Calu3 (cell line): ENCODE measurements around the gene FOXP1. TPM values are rescaled to one million over a fixed set of nuclear protein-coding genes. Genes with fewer than 3 reads are reported as not detected.

ENCODE experiments used
- BruUV-seq: library from RNA; stranded (reverse); fragments of 400-500 nt; replicated peaks from 2 replicates; lab custom pipeline; 2021; lab: Mats Ljungman, UMichigan
- CTCF ChIA-PET: fragments of 300-600 bp; sonication (Branson Sonifier 250); formaldehyde crosslinking; loops from one replicate; lab custom pipeline; 2022; ENCODE audit warnings: antibody characterized with exemption; lab: Charles Lee
- DNase-seq: peaks from one replicate; pipeline ENCODE4 v3.0.0; 2022
- H3K27ac Mint-ChIP-seq: one replicate; pipeline ENCODE4 v1.8.0; 2022; ENCODE audit warnings: mixed read lengths; ENCODE audit not compliant: unreplicated experiment
- H3K27me3 Mint-ChIP-seq: one replicate; pipeline ENCODE4 v1.8.0; 2022; ENCODE audit warnings: mixed read lengths; ENCODE audit not compliant: unreplicated experiment
- H3K36me3 Mint-ChIP-seq: one replicate; pipeline ENCODE4 v1.8.0; 2022; ENCODE audit warnings: mild to moderate bottlenecking, moderate library complexity, mixed read lengths; ENCODE audit not compliant: insufficient read depth, unreplicated experiment
- H3K4me1 Mint-ChIP-seq: one replicate; pipeline ENCODE4 v1.8.0; 2022; ENCODE audit warnings: mild to moderate bottlenecking, low read depth, mixed read lengths; ENCODE audit not compliant: unreplicated experiment
- H3K4me3 Mint-ChIP-seq: one replicate; pipeline ENCODE4 v1.8.0; 2022; ENCODE audit warnings: mild to moderate bottlenecking, low read depth, moderate library complexity, mixed read lengths; ENCODE audit not compliant: unreplicated experiment
- H3K9me3 Mint-ChIP-seq: one replicate; pipeline ENCODE4 v1.8.0; 2022; ENCODE audit warnings: low read depth, mixed read lengths; ENCODE audit not compliant: unreplicated experiment
- intact Hi-C: fragments of 100-400 bp; cut with micrococcal nuclease; formaldehyde crosslinking; loops from one replicate; pipeline ENCODE4 v1.10.0; 2022; ENCODE audit not compliant: unreplicated experiment
- total RNA-seq: library from RNA; stranded (reverse); gene quantifications from 2 replicates; pipeline ENCODE4 v1.2.3, GENCODE V29; 2022
- TF ChIP-seq, protein P1 (sequence below): fragments of 200-600 bp; IDR thresholded peaks from one replicate; pipeline ENCODE4 v1.8.0; 2022; ENCODE audit warnings: antibody characterized with exemption; ENCODE audit not compliant: unreplicated experiment

Gene FOXP1
- total RNA-seq, 1 experiment from 2014 or later, result 82.8 TPM

GRCh38 chr3:71311661-71312046, 271.9 kb downstream of the FOXP1 start:
- no TSS peak for BruUV-seq
- intact Hi-C loops, result no loop called here
- Mint-ChIP-seq H3K27me3 (no peaks in the 10 kb centered on the region), H3K4me1 (no peaks in the 10 kb centered on the region), H3K27ac (no peak overlapping the region), H3K36me3 (no peaks in the 10 kb centered on the region), H3K4me3 (no peak overlapping the region), H3K9me3 (no peaks in the 10 kb centered on the region)
- TF ChIP-seq, protein P1, sequence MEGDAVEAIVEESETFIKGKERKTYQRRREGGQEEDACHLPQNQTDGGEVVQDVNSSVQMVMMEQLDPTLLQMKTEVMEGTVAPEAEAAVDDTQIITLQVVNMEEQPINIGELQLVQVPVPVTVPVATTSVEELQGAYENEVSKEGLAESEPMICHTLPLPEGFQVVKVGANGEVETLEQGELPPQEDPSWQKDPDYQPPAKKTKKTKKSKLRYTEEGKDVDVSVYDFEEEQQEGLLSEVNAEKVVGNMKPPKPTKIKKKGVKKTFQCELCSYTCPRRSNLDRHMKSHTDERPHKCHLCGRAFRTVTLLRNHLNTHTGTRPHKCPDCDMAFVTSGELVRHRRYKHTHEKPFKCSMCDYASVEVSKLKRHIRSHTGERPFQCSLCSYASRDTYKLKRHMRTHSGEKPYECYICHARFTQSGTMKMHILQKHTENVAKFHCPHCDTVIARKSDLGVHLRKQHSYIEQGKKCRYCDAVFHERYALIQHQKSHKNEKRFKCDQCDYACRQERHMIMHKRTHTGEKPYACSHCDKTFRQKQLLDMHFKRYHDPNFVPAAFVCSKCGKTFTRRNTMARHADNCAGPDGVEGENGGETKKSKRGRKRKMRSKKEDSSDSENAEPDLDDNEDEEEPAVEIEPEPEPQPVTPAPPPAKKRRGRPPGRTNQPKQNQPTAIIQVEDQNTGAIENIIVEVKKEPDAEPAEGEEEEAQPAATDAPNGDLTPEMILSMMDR, result no peak
- no peak for DNase-seq
- CTCF ChIA-PET, result no interaction called here

DNA sequence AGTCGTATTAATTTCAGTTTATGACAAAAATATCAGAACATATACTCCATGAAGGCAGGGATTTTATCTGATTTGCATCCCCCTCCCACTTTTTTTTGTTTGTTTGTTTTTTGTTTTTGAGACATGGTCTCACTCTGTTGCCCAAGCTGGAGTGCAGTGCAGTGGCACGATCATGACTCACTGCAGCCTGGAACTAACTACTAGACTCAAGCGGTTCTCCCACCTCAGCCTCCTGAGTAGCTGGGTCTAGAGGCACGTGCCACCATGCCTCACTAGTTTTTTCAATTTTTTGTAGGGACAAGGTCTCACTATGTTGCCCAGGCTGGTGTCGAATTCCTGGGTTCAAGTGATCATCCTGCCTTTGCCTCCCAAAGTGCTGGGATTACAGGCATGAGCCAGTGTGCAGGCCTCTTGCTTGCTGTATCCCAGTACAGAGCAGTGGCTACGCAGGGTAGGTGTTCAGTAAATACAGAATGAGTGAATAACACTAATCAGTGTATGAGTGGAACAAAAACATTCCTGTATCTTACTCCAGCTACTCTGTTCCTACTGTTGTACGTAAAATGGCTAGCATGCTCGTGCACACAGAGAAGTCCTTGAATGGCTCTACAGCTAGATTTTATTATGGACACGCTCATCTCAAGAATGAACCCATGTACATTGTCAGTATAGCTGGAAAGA, 272.4 kb downstream of the FOXP1 start:
- Mint-ChIP-seq H3K9me3 (no peaks in the 10 kb centered on the region), H3K4me3 (no peak overlapping the region), H3K27me3 (no peaks in the 10 kb centered on the region), H3K4me1 (no peaks in the 10 kb centered on the region), H3K36me3 (no peaks in the 10 kb centered on the region), H3K27ac (no peak overlapping the region)
- BruUV-seq, result no TSS peak
- DNase-seq, result no peak
- CTCF ChIA-PET, result no interaction called here
- TF ChIP-seq, protein P1, result no peak
- intact Hi-C loops, result no loop called here

- DNase-seq, result no peak
- intact Hi-C loops, result no loop called here
- TF ChIP-seq, protein P1, result no peak
Observed at GRCh38 chr3:71310359-71310979, 273.1 kb downstream of the FOXP1 start.

DNA sequence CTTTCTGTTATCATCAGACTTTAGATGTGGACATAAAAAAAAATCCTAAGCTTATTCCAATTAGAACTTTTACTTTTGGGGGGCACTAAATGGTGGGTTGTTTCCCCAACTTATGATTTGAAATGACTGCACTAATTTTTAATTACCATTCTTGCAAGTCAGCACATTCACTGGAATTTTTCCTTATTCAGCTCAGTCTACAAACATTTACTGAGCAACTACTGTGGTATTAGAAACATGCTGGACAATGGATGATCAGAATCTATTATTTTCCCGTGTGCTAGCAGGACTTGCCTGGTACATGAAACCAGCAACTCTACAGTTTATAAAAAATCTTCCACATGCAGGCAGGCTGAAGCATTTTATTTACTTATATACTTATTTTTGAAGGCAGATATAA, 273.6 kb downstream of the FOXP1 start:
- BruUV-seq, result no TSS peak
- Mint-ChIP-seq H3K4me3 (no peak overlapping the region), H3K4me1 (peaks cover 12% of the 10 kb centered on the region), H3K9me3 (no peaks in the 10 kb centered on the region), H3K36me3 (peaks cover 9% of the 10 kb centered on the region), H3K27me3 (no peaks in the 10 kb centered on the region), H3K27ac (no peak overlapping the region)
- DNase-seq, result no peak
- CTCF ChIA-PET, result no interaction called here
- intact Hi-C loops, result loop anchor here (10.0 kb wide), 2 partner anchors 595 to 755 kb away; no protein-coding TSS in a partner anchor
- TF ChIP-seq, protein P1, result no peak

More at GRCh38 chr3:71310359-71310979, 273.1 kb downstream of the FOXP1 start:
- CTCF ChIA-PET, result interaction anchor here (0.6 kb wide), 1 partner anchor 177 kb away, joined by 3 read pairs; no protein-coding TSS in a partner anchor
- Mint-ChIP-seq H3K36me3 (peaks cover 4% of the 10 kb centered on the region), H3K9me3 (no peaks in the 10 kb centered on the region), H3K4me3 (no peak overlapping the region), H3K4me1 (peaks cover 6% of the 10 kb centered on the region), H3K27ac (no peak overlapping the region), H3K27me3 (no peaks in the 10 kb centered on the region)
- no TSS peak for BruUV-seq
